ENCODE results near the gene BBOX1.
"Not testable (repeated sequence)": the region's sequence is repeated elsewhere in the genome, so short reads cannot be mapped to it uniquely, and the experiment has no call there.

The BBOX1 gene

GRCh38 chr11:27040302-27041115, at the start of gene BBOX1:
Gene BBOX1 (plus strand): TSS chr11:27040815. CDS start chr11:27055431, 14,616 bp downstream.
- no peak for DNase-seq

GRCh38 chr11:26992031-26992541, 48.5 kb upstream of the BBOX1 start:
- DNase-seq = no peak

- no peak for DNase-seq
Measured at GRCh38 chr11:26993965-26994457, 46.6 kb upstream of the BBOX1 start, which contains the start of gene FIBIN. Gene FIBIN (plus strand): TSS chr11:26994112. CDS start chr11:26994527, 415 bp downstream.

GRCh38 chr11:26994631-26995095, 46.0 kb upstream of the BBOX1 start:
- DNase-seq = no peak

GRCh38 chr11:26995701-26996460, 44.7 kb upstream of the BBOX1 start:
- DNase-seq = no peak

GRCh38 chr11:26997378-26997777, 43.2 kb upstream of the BBOX1 start:
- DNase-seq = no peak

- not testable (repeated sequence) for DNase-seq
Measured at GRCh38 chr11:27001136-27001730, 39.4 kb upstream of the BBOX1 start.

- DNase-seq = no peak
Measured at GRCh38 chr11:27002431-27002830, 38.2 kb upstream of the BBOX1 start.

GRCh38 chr11:27002838-27003237, 37.8 kb upstream of the BBOX1 start:
- DNase-seq = no peak

GRCh38 chr11:27004103-27004502, 36.5 kb upstream of the BBOX1 start:
- DNase-seq = no peak

- DNase-seq = no peak
Measured at GRCh38 chr11:27008811-27009535, 31.6 kb upstream of the BBOX1 start.

- no peak for DNase-seq
Measured at GRCh38 chr11:27011560-27012233, 28.9 kb upstream of the BBOX1 start.

GRCh38 chr11:27012234-27012921, 28.2 kb upstream of the BBOX1 start:
- no peak for DNase-seq

GRCh38 chr11:27013781-27014361, 26.7 kb upstream of the BBOX1 start:
- no peak for DNase-seq

- DNase-seq = no peak
Measured at GRCh38 chr11:27018902-27019529, 21.6 kb upstream of the BBOX1 start.

- no peak for DNase-seq
Measured at GRCh38 chr11:27020751-27021150, 19.9 kb upstream of the BBOX1 start.

GRCh38 chr11:27022659-27023251, 17.9 kb upstream of the BBOX1 start:
- DNase-seq = no peak

- DNase-seq = no peak
Measured at GRCh38 chr11:27024865-27025264, 15.8 kb upstream of the BBOX1 start.

- no peak for DNase-seq
Measured at GRCh38 chr11:27025312-27025955, 15.2 kb upstream of the BBOX1 start.

Measured in stimulated activated CD4-positive, alpha-beta T cell treated with anti-CD3 and anti-CD28 coated beads, Interleukin-15, amount 100 ng/mL, for 24 hours (primary cell).